ENCODE measurements around the gene BLOC1S4. TPM values are rescaled to one million over a fixed set of nuclear protein-coding genes. Genes with fewer than 3 reads are reported as not detected.

The BLOC1S4 gene
- total RNA-seq, 1 experiment from 2014 or later, result 18.2 TPM

DNA sequence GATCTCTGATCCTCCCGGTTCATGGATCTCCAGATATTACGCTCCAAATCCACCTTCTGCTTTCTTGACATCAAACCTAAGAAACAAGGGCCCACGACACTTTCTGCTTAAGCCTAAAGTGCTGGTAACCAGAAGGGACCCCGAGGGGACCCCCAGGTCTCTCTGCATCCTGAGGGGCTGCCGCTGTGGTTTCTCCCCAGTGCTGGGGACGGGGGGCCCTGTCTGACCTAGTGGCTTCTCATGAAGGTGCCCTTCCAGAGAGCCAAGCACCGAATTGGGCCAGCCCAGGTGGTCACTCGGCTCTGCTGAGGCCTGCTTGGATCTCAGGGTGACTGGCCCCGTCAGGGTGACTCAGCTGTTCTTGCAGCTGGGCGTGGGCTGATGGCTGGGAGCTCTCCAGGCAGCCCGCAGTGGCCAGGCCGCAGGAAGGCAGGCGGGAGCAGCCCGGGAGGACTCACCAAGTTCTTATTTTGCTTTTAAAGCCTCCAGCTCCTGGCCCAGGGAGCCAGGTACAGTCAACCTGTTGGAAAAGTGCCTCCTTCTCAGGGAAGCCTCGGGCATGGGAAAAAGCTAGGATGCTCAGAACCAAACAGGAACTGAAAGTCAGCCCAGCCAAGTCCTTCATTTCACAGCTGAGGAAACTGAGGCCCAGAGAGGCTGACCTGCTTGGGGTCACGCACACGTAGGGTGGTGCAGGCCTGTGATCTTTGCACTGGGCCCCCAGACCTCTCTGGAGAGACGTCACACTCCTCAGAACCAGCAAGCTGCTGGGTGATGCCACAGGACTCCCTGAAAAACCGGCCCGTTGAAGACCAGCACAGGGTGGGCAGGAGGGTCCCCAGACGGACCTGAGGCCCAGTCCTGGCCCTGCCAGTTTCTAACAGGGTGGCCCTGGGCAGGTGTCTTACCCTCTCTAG lies 16.7 kb downstream of the BLOC1S4 start:
- DNase-seq, result peak; percentile 52 to 53

DNA sequence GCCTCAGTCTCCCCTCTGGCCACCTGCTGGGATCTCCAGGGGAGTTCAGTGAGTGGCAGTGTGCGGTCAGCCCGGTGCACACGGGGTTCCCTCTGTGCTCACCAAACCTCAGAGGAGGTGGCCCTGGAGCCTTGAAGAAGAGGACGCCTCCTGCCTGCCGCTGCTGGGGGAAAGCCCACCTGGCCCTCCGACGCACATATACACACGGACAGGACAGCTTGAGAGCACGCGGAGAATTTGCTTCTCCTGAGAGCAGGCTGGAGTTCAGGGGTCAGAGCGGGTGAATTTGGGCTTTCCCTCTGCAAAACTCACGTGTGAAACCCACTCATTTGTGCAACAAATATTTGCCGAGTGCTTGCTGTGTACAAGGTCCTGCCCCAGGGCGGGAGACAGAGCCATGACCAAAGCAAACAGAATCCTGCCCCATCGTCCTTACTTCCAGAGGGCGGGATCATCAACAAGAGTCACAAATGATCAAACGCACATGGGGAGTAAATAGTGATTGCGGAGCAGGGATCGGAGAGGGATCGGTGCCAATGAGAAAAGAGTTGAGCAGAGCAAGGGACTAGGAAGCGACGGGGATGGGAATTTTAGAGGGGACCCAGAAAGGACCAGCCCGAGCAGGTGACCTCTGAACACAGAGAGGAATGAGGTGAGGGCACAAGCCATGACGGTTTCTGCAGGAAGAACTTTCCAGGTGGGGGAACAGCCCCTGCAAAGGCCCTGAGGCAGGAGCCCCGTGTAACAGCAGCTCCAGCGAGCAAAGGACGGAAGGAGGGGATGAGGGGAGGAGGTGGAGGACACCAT lies 17.6 kb downstream of the BLOC1S4 start:
- H3K4me1 ChIP-seq, result peaks cover 8% of the 10 kb centered on the region; the same call in 1 of the 2 replicates
- H3K27ac ChIP-seq, result no peak overlapping the region
- H3K4me3 ChIP-seq, result no peak overlapping the region
- H3K36me3 ChIP-seq, result no peaks in the 10 kb centered on the region
- H3K9me3 ChIP-seq (replicated peaks), result no peaks in the 10 kb centered on the region
- no peaks in the 10 kb centered on the region for H3K27me3 ChIP-seq
- no peak for DNase-seq

More for the DNA sequence above, 16.7 kb downstream of the BLOC1S4 start:
- peaks cover 11% of the 10 kb centered on the region; the same call in 1 of the 2 replicates for H3K4me1 ChIP-seq
- no peaks in the 10 kb centered on the region for H3K27me3 ChIP-seq
- peak overlapping the region; percentile 22 for H3K27ac ChIP-seq
- no peak overlapping the region for H3K4me3 ChIP-seq
- H3K9me3 ChIP-seq (replicated peaks), result no peaks in the 10 kb centered on the region
- H3K36me3 ChIP-seq, result no peaks in the 10 kb centered on the region

DNA sequence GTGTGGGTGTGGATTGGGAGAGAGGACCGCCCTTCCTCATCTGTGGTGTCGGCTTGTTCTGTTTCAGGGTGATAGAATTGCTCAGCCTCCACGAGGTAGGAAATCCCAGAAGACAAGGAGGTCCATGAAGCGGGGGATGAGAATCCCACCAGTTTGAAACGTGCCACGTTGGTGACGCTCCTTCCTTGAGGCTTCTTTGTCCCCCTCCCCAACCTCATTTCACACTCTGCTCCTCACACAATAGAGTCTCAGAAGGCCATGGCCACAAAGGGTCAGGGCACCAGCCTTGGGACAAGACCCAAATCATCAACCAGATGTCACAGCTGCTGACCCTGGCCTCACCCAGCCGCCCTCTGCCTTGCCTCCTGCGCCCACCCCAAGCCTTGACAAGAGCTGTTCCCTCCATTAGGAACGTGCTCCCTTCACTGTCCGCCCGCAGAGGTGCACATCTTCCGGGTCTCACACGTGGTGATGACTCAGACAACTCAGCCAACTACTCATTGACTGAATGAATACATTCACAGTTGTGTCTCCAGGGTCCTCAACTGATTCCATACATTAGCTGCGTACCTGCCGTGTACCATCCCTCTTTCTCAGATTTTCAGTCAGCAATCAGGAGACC lies 18.3 kb downstream of the BLOC1S4 start:
- H3K27me3 ChIP-seq, result no peaks in the 10 kb centered on the region
- H3K36me3 ChIP-seq, result no peaks in the 10 kb centered on the region
- H3K4me3 ChIP-seq, result no peak overlapping the region
- H3K9me3 ChIP-seq (replicated peaks), result no peaks in the 10 kb centered on the region
- DNase-seq, result no peak
- H3K4me1 ChIP-seq, result peaks cover 8% of the 10 kb centered on the region; the same call in 1 of the 2 replicates
- H3K27ac ChIP-seq, result no peak overlapping the region

DNA sequence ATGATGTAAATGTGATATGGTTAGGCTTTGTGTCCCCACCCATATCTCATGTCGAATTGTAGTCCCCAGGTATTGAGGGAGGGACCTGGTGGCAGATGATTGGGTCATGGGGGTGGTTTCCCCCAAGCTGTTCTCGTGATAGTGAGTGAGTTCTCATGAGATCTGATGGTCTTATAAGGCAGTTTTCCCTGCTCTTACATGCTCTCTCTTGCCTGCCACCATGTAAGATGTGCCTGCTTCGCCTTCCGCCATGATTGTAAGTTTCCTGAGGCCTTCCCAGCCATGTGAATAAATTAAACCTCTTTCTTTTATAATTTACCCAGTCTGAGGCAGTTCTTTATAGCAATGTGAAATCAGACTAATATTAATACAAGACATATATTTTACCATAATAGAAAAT lies 23.9 kb downstream of the BLOC1S4 start:
- Histone ChIP-seq H3K27me3 (no peaks in the 10 kb centered on the region), H3K4me3 (no peak overlapping the region), H3K9me3 (replicated peaks) (no peaks in the 10 kb centered on the region), H3K4me1 (no peaks in the 10 kb centered on the region), H3K27ac (no peak overlapping the region), H3K36me3 (no peaks in the 10 kb centered on the region)
- no peak for DNase-seq

DNA sequence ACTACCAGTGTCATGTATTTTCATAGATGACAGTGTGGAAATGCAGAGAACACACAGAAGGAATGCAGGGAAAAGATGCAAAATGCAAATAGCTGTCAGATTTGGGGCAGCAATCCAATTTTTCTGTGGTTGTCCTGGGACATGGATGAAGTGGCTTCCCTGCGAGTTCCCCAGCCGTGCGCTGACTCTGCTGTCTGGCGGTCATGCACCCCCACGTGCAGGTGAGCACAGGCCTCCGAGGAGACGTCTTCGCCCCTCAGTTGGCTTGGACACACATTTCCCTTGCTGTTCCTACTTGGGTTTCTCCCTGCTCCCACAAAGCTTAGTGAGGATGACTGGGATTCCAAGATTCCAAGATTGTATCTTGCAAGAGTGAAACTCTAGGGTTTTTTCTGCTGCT lies 24.4 kb downstream of the BLOC1S4 start:
- H3K27me3 ChIP-seq, result no peaks in the 10 kb centered on the region
- no peak overlapping the region for H3K27ac ChIP-seq
- H3K4me3 ChIP-seq, result no peak overlapping the region
- H3K4me1 ChIP-seq, result no peaks in the 10 kb centered on the region
- no peaks in the 10 kb centered on the region for H3K9me3 ChIP-seq (replicated peaks)
- H3K36me3 ChIP-seq, result no peaks in the 10 kb centered on the region
- DNase-seq, result no peak

DNA sequence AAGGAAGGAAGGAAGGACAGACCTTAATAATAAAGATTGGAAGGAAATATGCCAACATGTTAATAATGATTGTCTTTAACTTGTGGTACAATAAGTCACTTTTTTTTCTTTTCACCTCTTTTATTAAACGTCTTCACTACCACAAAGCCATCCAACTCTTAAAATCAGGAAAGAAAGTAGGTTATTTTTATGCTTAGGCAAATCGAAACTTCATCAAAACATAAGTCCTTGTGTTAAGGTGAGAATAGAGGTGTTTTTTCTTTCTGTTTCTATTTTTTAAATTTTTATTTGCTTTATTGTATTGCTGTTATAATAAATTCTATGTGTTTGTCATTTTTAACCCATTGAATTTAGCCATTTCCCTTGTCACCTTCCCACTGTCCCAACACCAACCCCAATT lies 26.5 kb downstream of the BLOC1S4 start:
- no peaks in the 10 kb centered on the region for H3K9me3 ChIP-seq (replicated peaks)
- H3K36me3 ChIP-seq, result no peaks in the 10 kb centered on the region
- no peak overlapping the region for H3K4me3 ChIP-seq
- DNase-seq, result no peak
- H3K27ac ChIP-seq, result no peak overlapping the region
- H3K27me3 ChIP-seq, result no peaks in the 10 kb centered on the region
- H3K4me1 ChIP-seq, result peaks cover 18% of the 10 kb centered on the region

DNA sequence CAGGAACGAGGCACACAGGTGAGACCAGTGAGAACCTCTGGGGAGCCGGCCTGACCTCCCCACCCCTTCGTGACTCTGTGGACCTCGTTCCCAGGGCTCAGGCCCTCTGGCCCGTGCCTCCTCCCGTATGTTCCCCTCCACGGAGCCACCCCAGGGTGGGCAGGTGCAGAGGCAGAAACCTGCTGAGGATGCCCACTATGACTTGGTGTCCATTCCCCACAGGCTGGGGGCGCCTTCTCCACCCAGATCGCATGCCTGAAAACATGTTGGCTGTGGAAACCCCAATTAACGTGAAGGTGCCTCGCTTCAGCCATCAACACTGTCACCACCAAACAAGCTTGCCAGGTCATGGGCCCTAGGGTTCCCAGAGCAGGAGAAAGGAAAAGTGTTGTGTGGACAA lies 27.0 kb downstream of the BLOC1S4 start:
- H3K4me3 ChIP-seq, result no peak overlapping the region
- no peaks in the 10 kb centered on the region for H3K9me3 ChIP-seq (replicated peaks)
- H3K4me1 ChIP-seq, result peaks cover 18% of the 10 kb centered on the region
- no peaks in the 10 kb centered on the region for H3K27me3 ChIP-seq
- no peaks in the 10 kb centered on the region for H3K36me3 ChIP-seq
- no peak for DNase-seq
- no peak overlapping the region for H3K27ac ChIP-seq

DNA sequence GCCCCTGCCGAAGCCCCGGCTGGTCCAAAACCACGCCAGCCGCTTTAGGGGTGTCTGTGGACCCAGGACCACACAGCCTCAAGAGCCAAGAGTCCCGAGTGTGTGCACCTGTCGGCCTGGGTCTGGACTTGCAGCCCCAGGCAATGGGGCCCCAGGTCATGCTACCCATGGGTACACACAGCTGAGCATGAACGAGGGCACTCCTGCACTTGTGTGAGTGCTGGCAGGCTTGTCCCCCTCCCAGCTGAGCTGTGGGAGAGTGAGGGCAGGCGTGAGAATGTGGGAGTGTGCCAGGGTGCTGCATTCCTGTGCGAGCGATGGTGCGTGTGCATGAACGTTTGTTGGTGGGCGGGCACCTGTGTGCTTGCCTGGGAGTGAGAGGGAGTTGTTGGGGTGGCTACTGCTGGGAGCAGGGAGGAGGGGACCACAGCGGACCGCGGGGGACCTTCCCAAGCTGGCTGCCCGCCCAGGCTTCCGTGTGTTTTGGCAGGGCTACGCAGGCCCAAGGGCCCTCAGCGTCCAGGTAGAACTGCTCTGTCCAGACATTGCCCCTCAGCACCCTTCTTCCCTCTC lies 30.8 kb downstream of the BLOC1S4 start:
- DNase-seq, result no peak
- H3K27me3 ChIP-seq, result no peaks in the 10 kb centered on the region
- H3K27ac ChIP-seq, result no peak overlapping the region
- no peaks in the 10 kb centered on the region for H3K36me3 ChIP-seq
- H3K4me3 ChIP-seq, result no peak overlapping the region
- peaks cover 33% of the 10 kb centered on the region for H3K4me1 ChIP-seq
- no peaks in the 10 kb centered on the region for H3K9me3 ChIP-seq (replicated peaks)

DNA sequence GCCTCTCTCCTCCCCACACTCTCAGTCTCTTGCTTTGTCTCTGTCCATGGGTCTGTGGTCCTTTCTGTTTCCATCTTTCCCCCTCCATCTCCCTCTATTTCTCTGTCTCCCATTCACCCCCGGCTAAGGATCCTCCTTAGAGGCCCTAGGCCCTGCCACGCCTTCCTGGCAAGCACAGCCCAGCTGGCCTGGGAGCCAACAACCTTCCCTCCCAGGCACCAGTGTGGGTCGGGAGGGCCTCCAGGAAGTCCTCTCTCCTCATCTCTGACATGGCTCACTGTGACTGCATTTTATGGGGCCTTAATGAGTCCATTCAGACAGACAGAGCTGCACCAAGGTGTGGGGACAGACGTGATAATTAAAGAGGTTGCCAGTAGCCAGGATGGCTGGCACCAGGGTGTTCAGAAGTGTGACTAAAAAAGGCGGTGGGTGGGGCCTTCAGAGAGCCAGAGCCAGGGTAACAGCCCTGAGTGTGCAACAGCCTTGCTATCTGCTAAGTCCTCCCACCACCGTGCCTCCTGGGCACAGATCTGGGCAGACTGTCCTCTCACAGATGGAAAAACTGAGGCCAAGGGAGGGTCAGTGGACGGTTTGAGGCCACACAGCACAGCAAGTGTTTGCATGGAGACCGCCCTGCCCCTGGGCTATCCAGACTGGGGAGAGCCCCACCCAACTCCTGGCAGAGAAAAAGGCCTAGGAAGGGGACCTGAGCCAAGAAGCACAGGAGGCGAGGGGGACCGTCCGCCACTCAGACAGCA lies 31.5 kb downstream of the BLOC1S4 start:
- Histone ChIP-seq H3K4me3 (no peak overlapping the region), H3K27me3 (no peaks in the 10 kb centered on the region), H3K36me3 (no peaks in the 10 kb centered on the region), H3K27ac (no peak overlapping the region), H3K9me3 (replicated peaks) (no peaks in the 10 kb centered on the region), H3K4me1 (peaks cover 33% of the 10 kb centered on the region)
- DNase-seq, result no peak

DNA sequence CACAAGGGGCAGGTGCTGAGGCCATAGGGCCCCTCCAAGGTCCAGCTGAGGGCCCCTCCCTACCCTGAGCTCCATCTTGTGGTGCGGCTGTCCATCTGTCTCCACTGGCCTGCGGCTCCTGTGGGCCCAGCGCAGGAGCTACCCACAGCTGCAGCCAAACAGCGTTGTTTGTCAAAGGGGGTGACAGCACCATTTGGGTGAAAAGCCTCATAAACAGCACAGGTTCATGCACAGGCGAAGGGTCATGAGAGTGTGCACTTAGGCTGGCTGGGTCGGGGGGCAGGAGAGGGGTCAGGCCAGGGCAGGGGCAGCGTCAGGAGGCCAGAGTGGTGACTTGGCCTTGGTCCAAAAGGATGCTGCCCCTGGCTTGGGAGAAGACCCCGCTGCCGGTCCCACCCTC lies 32.3 kb downstream of the BLOC1S4 start:
- H3K4me1 ChIP-seq, result peaks cover 38% of the 10 kb centered on the region
- H3K27ac ChIP-seq, result no peak overlapping the region
- H3K27me3 ChIP-seq, result no peaks in the 10 kb centered on the region
- DNase-seq, result no peak
- no peaks in the 10 kb centered on the region for H3K9me3 ChIP-seq (replicated peaks)
- H3K36me3 ChIP-seq, result no peaks in the 10 kb centered on the region
- H3K4me3 ChIP-seq, result no peak overlapping the region

DNA sequence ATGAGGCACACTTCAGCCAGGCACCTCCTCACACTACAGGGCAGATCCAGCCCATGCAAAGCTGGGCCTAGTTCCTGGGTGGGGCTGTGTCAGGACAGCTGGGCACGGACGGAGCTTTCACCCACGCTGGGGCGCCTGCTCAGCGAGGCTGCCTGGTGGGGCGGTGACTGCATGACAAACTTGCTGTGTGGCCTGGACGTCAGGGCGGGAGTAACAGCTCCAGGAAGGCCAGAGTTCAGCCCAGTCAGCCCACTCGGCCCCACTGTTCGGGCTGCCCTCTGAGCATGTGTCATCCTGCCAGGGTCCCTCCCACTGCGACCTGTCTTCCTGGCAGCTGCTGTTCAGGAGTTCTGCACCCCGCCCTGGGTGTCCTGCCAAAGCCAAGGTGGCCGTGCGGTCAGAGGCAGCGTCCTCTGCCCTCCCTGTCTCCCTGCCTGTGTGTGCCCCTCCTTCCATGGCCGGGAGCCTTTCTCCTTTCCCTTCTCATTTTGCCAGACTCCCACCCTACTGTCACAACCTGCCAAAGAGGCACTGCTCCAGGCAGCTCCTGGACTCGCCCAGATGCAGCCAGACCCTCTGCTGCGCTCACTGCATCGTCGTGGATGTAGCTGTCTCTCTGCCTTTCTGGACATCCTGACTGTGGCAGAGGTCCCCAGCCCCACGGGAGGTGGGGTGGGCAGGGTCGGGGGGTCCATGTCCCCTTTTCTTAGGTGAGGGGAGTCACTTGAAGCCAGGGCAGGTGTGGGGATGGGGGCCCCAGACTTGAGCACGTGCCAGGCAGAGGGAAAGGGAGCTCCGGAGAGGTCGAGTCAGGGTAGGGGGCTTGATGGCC lies 33.6 kb downstream of the BLOC1S4 start:
- peak overlapping the region; percentile 21 for H3K4me3 ChIP-seq
- H3K27ac ChIP-seq, result peak overlapping the region; percentile 12; the same call in 1 of the 2 replicates
- peaks cover 39% of the 10 kb centered on the region for H3K4me1 ChIP-seq
- peak; percentile 81 to 83 for DNase-seq
- H3K36me3 ChIP-seq, result no peaks in the 10 kb centered on the region
- H3K9me3 ChIP-seq (replicated peaks), result no peaks in the 10 kb centered on the region
- H3K27me3 ChIP-seq, result no peaks in the 10 kb centered on the region

DNA sequence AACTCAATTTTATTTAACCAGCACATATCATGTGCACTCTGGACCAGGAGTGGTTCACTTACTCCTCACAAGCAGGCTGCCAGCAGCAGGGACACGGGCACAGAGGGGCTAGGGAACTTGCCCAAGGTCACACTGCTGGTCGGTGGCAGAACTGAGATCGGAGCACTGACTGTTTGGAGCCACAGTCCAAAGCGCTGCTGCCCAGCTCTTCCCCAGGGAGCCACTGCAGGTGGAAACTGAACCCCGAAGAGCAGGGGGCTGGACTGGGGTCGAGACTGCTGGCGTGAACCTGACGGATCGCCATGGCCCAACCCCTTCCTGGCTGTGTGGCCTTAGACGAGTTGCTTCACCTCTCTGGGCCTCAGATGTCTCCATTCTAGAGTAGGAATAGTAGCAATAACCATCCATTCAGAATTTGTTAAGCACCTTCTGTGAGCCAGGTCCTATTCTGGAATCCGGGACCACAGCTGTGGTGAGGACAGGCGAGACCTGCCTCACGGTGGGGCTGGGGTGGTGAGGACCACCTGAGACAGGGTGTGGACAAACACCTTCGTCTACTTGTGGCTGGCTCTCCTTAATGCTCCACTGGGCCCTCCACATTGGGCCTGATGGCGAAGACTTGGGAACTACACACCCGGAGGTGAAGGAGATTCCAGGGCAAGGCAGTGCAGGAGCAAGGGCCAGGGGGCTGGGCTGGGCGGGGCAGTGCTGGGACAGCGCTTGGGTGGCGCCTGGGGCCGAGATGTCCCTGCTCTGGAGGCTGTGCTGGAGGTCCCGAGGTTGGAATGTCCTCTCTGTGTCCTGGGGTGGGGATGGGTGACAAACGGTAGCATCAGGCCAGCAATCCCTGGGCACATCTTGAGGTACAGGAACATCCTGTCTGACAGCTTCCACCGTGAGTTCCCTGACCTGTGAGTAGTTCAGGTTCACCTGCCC lies 34.6 kb downstream of the BLOC1S4 start:
- Histone ChIP-seq H3K4me1 (peaks cover 39% of the 10 kb centered on the region), H3K27me3 (no peaks in the 10 kb centered on the region), H3K27ac (no peak overlapping the region), H3K4me3 (no peak overlapping the region), H3K36me3 (no peaks in the 10 kb centered on the region), H3K9me3 (replicated peaks) (no peaks in the 10 kb centered on the region)
- no peak for DNase-seq

Data from SJCRH30 (cell line).